Astrocyte of the cerebellum (primary cell): ENCODE data around the gene CSAD.

Experiments
- DNase-seq: peaks from one replicate; pipeline ENCODE4 v3.0.0-alpha.2; 2011; ENCODE audit warnings: low read depth
- H3K4me3 ChIP-seq: 2 replicates; pipeline ENCODE4 v1.5.1; 2011; ENCODE audit warnings: mild to moderate bottlenecking, low read depth, low read length, moderate library complexity
- in situ Hi-C: cut with HindIII; loops from 2 replicates; pipeline ENCODE4 v1.10.0; 2017; ENCODE audit warnings: low sequenced_read_pairs
- TF ChIP-seq, protein P1 (sequence below): IDR thresholded peaks from 2 replicates; pipeline ENCODE4 v1.5.1; 2012; ENCODE audit warnings: low read length, low read depth, moderate library complexity, mild to moderate bottlenecking; ENCODE audit errors: missing control alignments

Gene CSAD

DNA sequence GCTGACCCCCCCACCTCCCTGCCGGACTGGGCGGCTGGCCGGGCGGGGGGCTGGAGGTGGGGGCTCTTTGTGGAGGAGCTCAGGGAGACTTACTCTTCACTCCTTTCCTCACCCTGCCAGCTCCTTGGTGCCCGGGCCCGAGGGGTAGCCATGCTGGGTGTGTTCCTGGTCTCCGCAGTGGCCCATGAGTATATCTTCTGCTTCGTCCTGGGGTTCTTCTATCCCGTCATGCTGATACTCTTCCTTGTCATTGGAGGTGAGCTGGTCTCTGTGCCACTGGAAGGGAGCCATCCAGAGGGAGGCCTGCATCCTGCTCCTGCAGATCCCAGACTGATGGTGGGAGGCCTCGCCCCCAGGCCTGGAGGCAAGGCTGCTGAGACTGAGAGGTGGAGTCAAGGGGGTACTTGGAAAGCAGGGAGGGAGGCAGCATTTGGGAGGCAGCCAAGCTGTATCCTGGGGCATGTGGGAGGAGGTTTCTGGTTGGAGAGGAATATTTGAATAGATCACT lies 57.7 kb downstream of the CSAD start:
- in situ Hi-C loops: no loop called here
- DNase-seq: no peak
- H3K4me3 ChIP-seq: no peak overlapping the region
- TF ChIP-seq, protein P1, sequence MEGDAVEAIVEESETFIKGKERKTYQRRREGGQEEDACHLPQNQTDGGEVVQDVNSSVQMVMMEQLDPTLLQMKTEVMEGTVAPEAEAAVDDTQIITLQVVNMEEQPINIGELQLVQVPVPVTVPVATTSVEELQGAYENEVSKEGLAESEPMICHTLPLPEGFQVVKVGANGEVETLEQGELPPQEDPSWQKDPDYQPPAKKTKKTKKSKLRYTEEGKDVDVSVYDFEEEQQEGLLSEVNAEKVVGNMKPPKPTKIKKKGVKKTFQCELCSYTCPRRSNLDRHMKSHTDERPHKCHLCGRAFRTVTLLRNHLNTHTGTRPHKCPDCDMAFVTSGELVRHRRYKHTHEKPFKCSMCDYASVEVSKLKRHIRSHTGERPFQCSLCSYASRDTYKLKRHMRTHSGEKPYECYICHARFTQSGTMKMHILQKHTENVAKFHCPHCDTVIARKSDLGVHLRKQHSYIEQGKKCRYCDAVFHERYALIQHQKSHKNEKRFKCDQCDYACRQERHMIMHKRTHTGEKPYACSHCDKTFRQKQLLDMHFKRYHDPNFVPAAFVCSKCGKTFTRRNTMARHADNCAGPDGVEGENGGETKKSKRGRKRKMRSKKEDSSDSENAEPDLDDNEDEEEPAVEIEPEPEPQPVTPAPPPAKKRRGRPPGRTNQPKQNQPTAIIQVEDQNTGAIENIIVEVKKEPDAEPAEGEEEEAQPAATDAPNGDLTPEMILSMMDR: no peak

DNA sequence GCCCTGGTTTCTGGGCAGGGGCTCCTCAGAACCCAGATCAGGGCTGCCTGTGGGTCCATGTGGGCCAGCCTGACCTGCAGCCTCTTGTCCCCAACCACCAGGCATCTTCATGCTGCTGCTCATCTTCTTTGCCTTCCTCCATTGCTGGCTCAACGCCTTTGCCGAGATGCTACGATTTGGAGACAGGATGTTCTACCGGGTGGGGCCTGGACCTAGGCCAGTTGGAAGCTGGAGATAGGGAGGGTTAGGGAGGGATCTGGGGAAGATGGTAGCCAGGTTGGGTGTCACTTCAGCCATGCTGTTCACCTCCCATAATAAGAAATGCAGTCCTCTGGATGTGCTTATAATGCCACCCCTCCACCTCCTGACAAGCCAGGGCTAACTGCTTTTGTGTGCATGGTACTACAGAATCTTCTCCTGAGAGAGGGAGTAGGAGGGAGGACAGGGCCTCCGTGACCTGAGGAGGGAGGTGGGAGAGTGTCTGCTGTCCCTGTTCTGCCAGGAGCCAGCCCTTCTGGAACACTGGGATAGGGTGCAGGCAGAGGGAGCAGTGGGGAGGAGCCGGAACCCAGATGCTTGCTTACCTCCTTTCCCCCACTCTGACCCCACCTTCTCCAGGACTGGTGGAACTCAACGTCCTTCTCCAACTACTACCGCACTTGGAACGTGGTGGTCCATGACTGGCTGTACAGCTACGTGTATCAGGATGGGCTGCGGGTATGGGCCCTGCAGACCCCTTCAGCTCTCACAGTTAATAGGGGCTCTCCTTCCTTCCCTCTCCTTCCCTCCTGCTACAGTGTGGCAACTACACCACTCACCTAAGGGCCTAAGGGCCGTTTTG lies 59.8 kb downstream of the CSAD start:
- DNase-seq: no peak
- TF ChIP-seq, protein P1: no peak
- in situ Hi-C loops: no loop called here
- H3K4me3 ChIP-seq: no peak overlapping the region

DNA sequence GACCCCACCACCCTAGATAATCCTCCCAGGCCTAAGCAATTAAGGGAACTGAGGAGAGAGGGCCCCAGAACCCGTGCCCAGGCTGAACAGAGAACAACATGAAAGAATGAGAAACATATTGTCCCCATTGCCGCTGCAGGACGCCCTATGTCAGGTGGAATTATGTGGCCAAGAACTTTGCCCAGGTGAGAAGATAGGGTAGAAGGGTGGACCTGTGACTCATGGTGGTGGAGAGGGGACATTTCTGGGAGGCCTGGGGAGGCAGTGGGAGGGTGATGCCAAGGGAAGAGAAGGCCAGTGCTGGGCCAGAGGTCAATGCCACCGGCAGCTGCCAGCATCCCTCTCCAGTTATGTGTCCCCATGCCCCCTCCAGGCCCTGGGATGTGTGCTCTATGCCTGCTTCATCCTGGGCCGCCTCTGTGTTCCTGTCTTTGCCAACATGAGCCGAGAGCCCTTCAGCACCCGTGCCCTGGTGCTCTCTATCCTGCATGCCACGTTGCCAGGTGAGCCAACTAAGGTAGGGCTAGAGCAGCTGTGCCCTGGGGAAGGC lies 61.9 kb downstream of the CSAD start:
- DNase-seq: no peak
- in situ Hi-C loops: no loop called here
- TF ChIP-seq, protein P1: no peak
- H3K4me3 ChIP-seq: no peak overlapping the region

DNA sequence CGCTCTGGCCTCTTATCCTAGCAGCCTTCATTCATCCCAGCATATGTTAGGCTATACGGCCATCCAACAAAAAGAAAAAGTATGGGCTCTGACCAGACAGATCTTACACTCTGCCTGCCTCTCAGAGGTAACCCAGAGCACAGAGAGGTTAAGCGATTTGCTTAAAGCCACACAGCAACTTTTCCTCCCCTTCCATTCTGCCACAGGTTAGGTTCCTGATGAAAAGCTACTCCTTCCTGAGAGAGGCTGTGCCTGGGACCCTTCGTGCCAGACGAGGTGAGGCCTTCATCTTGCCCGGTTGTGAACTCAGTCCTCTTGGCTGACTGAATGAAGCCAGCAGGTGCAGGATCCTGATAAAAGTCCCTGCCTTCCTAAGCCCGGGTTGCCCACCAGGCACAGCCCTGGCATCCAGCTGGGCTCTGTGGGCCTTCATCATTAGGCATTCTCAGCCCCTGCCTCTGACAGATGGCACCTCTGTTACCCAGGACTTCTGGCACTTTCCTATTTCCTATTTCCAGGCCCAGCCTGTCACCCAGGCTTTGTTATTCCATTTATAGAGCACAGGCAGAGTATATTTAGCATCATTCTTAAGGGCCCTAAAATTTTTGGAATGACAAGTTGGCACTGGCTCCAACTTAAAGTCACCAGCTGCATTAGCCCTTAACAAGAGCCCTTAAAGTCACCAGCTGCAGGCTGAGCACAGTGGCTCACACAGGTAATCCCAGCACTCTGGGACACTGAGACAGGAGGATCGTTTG lies 64.7 kb downstream of the CSAD start:
- no peak for DNase-seq
- TF ChIP-seq, protein P1: no peak
- H3K4me3 ChIP-seq: no peak overlapping the region
- in situ Hi-C loops: no loop called here

DNA sequence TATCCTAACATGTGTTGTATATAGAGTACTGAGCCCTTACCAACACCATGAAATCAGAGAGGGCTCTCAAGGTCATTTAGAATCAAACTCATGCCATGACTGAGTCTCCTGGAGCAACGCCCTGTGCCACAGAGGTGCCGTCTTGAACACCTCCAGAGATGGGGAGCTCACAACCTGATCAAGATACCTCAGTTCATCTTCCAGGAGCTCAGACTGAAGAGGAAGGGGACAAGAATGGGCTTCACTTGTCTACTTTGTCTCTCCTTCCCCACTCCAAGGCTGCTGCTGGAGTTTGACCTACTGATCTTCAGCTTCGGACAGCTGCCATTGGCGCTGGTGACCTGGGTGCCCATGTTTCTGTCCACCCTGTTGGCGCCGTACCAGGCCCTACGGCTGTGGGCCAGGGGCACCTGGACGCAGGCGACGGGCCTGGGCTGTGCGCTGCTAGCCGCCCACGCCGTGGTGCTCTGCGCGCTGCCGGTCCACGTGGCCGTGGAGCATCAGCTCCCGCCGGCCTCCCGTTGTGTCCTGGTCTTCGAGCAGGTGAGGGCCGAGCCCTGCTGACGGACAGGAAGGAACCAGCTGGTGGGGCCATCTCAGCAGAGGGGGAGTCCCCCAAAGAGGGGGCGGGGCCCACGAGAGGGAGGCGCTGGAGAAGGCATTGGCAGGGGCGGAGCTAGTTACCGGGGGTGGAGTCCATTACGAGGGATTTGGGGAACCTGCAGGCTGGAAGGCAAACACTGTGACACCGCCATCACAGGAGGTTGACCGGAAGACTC lies 65.4 kb downstream of the CSAD start:
- TF ChIP-seq, protein P1: no peak
- in situ Hi-C loops: no loop called here
- no peak for DNase-seq
- no peak overlapping the region for H3K4me3 ChIP-seq

DNA sequence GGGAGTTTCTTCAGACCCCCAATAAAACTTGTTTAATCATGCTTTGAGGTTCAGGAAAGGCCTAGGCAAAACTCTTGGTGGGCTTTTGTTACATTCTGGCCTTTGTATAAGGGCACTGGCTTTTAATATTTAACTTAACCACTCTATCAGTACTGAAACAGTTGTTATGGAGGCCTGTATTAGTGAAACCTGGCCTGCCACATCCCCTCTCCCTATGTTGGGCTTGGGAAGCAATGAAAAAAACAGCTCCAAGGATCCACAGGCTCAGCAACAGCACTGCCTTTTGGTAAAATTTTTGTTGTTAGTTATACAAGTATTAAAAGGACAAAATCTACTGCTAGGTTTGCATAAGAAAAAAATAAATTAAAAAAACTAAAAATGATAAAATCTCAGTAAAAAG lies 66.8 kb downstream of the CSAD start:
- DNase-seq: no peak
- in situ Hi-C loops: no loop called here
- no peak overlapping the region for H3K4me3 ChIP-seq
- TF ChIP-seq, protein P1: no peak
